NCI-H345 treated with DMSO at 0.1 percent for 48 hours (cell line): Measurements from ENCODE around the gene VPS16.
"Not testable (repeated sequence)": the region's sequence is repeated elsewhere in the genome, so short reads cannot be mapped to it uniquely, and the experiment has no call there.

ENCODE experiments used
- DNase-seq: peaks from one replicate; lab custom pipeline; 2025; ENCODE audit not compliant: unreplicated experiment; lab: John Stamatoyannopoulos, UW

VPS16 gene

GRCh38 chr20:2806351-2806701 is 34.2 kb upstream of the VPS16 start:
- DNase-seq = no peak

- no peak for DNase-seq
These were observed 33.5 kb upstream of the VPS16 start for GRCh38 chr20:2807019-2807418.

GRCh38 chr20:2807929-2808328 is 32.6 kb upstream of the VPS16 start:
- not testable (repeated sequence) for DNase-seq

- no peak for DNase-seq
These were observed 30.9 kb upstream of the VPS16 start for GRCh38 chr20:2809690-2810089.

GRCh38 chr20:2812189-2812588 is 28.4 kb upstream of the VPS16 start:
- DNase-seq = no peak

GRCh38 chr20:2814076-2814475 is 26.5 kb upstream of the VPS16 start:
- no peak for DNase-seq

- DNase-seq = no peak
These were observed 25.9 kb upstream of the VPS16 start, which contains the start of gene C20orf141 for GRCh38 chr20:2814587-2815051. C20orf141 (plus strand) TSS chr20:2814987; CDS start chr20:2815185, 198 bp downstream.

GRCh38 chr20:2815242-2815900 is 25.2 kb upstream of the VPS16 start:
- no peak for DNase-seq

- DNase-seq = no peak
These were observed 24.4 kb upstream of the VPS16 start, which contains the start of gene TMEM239 for GRCh38 chr20:2816030-2816582. TMEM239 (plus strand) TSS chr20:2816364; CDS start chr20:2816555, 191 bp downstream.

GRCh38 chr20:2816583-2817340 is 23.8 kb upstream of the VPS16 start:
- DNase-seq = no peak

GRCh38 chr20:2817341-2817726 is 23.2 kb upstream of the VPS16 start:
- no peak for DNase-seq

- no peak for DNase-seq
These were observed 22.5 kb upstream of the VPS16 start for GRCh38 chr20:2817891-2818595.

- DNase-seq = no peak
These were observed 20.3 kb upstream of the VPS16 start for GRCh38 chr20:2820084-2820895.

GRCh38 chr20:2820896-2821869 is 19.4 kb upstream of the VPS16 start:
- no peak for DNase-seq

GRCh38 chr20:2822073-2822472 is 18.5 kb upstream of the VPS16 start:
- no peak for DNase-seq

GRCh38 chr20:2825761-2826160 is 14.8 kb upstream of the VPS16 start:
- DNase-seq = no peak

GRCh38 chr20:2826655-2827054 is 13.9 kb upstream of the VPS16 start:
- DNase-seq = no peak

GRCh38 chr20:2829376-2829775 is 11.2 kb upstream of the VPS16 start:
- no peak for DNase-seq

GRCh38 chr20:2831206-2831605 is 9.3 kb upstream of the VPS16 start:
- DNase-seq = not testable (repeated sequence)
